Measurements from ENCODE around the gene ATR. TPM values are rescaled to one million over a fixed set of nuclear protein-coding genes. Genes with fewer than 3 reads are reported as not detected.

ATR gene
- total and polyA plus RNA-seq, 2 of the 4 experiments (the other 2 are of a cell fraction): 9.5 to 28.0 TPM

DNA sequence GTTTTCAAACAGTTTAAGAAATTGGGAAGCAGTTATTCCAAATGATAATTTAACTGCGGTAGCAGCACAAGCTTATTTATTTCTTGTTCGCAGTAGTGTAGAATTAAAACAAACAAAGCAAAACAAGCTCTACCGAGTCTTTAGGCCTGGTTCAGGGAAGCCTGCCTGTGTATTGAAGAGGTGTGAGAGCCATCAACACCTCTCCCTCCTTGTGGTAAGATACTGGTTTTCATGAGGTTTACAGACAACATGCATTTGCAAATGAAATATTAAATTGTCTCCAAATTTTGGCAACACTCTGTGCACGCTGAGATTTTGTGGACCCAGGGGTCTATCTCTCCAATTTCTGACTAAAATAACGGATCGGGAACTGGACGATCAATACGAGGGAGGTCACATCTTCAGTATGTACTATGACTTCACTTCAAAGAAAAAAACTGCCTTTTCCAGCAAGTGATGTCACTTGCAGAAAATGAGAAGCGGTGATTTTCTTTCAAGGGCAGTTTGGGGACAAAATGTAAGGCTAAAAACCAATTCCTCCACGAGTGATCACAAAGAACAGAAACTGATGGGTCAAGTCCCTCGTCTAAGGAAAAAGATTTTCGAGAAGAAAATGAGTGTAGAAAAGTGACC lies 721 bp downstream of the ATR start:
- H3K4me1 ChIP-seq (ENCODE audit: control insufficient read depth, insufficient read depth, low read length): no peaks in the 10 kb centered on the region
- peak overlapping the region; percentile 75 for H3K23ac ChIP-seq (ENCODE audit: low read depth, low read length)
- H4K91ac ChIP-seq (ENCODE audit: insufficient read depth, low read depth, low read length): peak overlapping the region; percentile 75; the same call in 1 of the 2 replicates
- peak overlapping the region; percentile 86 for H3K14ac ChIP-seq (replicated peaks; ENCODE audit: low read depth, low read length)
- no peak overlapping the region for H2BK120ac ChIP-seq (ENCODE audit: low read depth, low read length)
- 0 out of 2 replicates have a peak, but pooled peaks cover 3% of the 10 kb centered on the region for H3K9me1 ChIP-seq (ENCODE audit: insufficient read depth, low read length)
- H3K4ac ChIP-seq (ENCODE audit: low read depth, low read length): peak overlapping the region; percentile 70
- peak overlapping the region; percentile 69 for H3K56ac ChIP-seq (ENCODE audit: extremely low read depth, insufficient read depth, low read length)
- ATAC-seq (ENCODE audit: low read depth): no peak
- H3K18ac ChIP-seq (ENCODE audit: low read depth, low read length): no peak overlapping the region
- H2AFZ ChIP-seq (replicated peaks; ENCODE audit: low read length, poor library complexity): peak overlapping the region; percentile 98
- H3K27ac ChIP-seq (ENCODE audit: insufficient read depth, low read length): peak overlapping the region; percentile 56
- H3K4me2 ChIP-seq (ENCODE audit: low read depth, low read length): peak overlapping the region; percentile 94
- peak overlapping the region; percentile 72 for H3K4me3 ChIP-seq (ENCODE audit: insufficient read depth, low read depth, low read length)
- no peaks in the 10 kb centered on the region; the same call in 1 of the 2 replicates for H3K27me3 ChIP-seq (ENCODE audit: control insufficient read depth, insufficient read depth, low read length)
- dilution Hi-C loops (cut with HindIII; ENCODE audit: low sequenced_read_pairs, unreplicated experiment): no loop called here
- no peaks in the 10 kb centered on the region for H4K20me1 ChIP-seq (ENCODE audit: insufficient read depth, low read length)
- H2BK20ac ChIP-seq (ENCODE audit: low read depth, low read length): no peak overlapping the region
- in situ Hi-C loops (cut with MboI; ENCODE audit: low sequenced_read_pairs): no loop called here
- peak overlapping the region; percentile 4 for H2BK5ac ChIP-seq (ENCODE audit: low read depth, low read length, poor library complexity, severe bottlenecking)
- H2AK9ac ChIP-seq (replicated peaks; ENCODE audit: low read depth, low read length, poor library complexity): no peak overlapping the region
- 0% methylated on average over 1 of the region's 12 CpGs; no CpG with 5 or more reads in 1 of the 2 experiments for WGBS, 2 experiments (ENCODE audit: extremely low coverage in 2 of 2, insufficient read length in 1 of 2)
- no peak overlapping the region for H2BK15ac ChIP-seq (ENCODE audit: low read depth, low read length)
- CTCF ChIA-PET: interaction anchor here (0.8 kb wide), 1 partner anchor 409 kb away, joined by 3 read pairs; no protein-coding TSS in a partner anchor
- peaks cover 18 to 27% of the 10 kb centered on the region in 2 experiments for H3K79me1 ChIP-seq (ENCODE audit: low read depth in 1 of 2, low read length in 2 of 2)
- H3K9me3 ChIP-seq (ENCODE audit: control insufficient read depth, insufficient read depth, low read length): no peaks in the 10 kb centered on the region
- peak overlapping the region; percentile 61 to 83; a peak in 3 of 4 replicates for H4K8ac ChIP-seq (ENCODE audit: low read depth in 2 of 2, low read length in 2 of 2)
- peak overlapping the region; percentile 66 for H3K9ac ChIP-seq (ENCODE audit: low read depth, low read length)
- H2AK5ac ChIP-seq (ENCODE audit: low read depth, low read length): no peak overlapping the region; the same call in 1 of the 2 replicates
- H4K5ac ChIP-seq (ENCODE audit: low read depth, low read length): no peak overlapping the region
- DNase-seq: peak; percentile 29
- H3K36me3 ChIP-seq (ENCODE audit: control insufficient read depth, insufficient read depth, low read length): no peaks in the 10 kb centered on the region
- POLR2A ChIA-PET (ENCODE audit: unreplicated experiment): no interaction called here
- intact Hi-C loops (cut with micrococcal nuclease): loop anchor here (2.0 to 5.0 kb wide), 2 partner anchors 129 to 424 kb away; partner anchors contain the start of genes U2SURP and XRN1
- TSS peak; percentile 36 for BruUV-seq (replicated peaks)
- TF ChIP-seq POLR2A (IDR thresholded peaks at IDR 0.05; ENCODE audit: low read depth, low read length): no peak
- no peak for TF ChIP-seq RAD21 (IDR thresholded peaks at IDR 0.05; ENCODE audit: low read length)
- TF ChIP-seq RCOR1 (IDR thresholded peaks at IDR 0.05; ENCODE audit: insufficient replicate concordance, low read length): no peak
- no peak for TF ChIP-seq CHD1 (IDR thresholded peaks at IDR 0.05; ENCODE audit: low read depth, low read length)
- no peak for TF ChIP-seq RFX5 (IDR thresholded peaks at IDR 0.05; ENCODE audit: low read depth, low read length)
- no peak for TF ChIP-seq MAZ (IDR thresholded peaks at IDR 0.05; ENCODE audit: borderline replicate concordance, low read depth, low read length)
- no peak for TF ChIP-seq BHLHE40 (IDR thresholded peaks at IDR 0.05; ENCODE audit: low read depth, low read length)
- TF ChIP-seq MXI1 (IDR thresholded peaks at IDR 0.05; ENCODE audit: borderline replicate concordance, low read depth, low read length): no peak
- no peak for TF ChIP-seq CEBPB (IDR thresholded peaks at IDR 0.05; ENCODE audit: low read depth, low read length)
- TF ChIP-seq, protein P1, sequence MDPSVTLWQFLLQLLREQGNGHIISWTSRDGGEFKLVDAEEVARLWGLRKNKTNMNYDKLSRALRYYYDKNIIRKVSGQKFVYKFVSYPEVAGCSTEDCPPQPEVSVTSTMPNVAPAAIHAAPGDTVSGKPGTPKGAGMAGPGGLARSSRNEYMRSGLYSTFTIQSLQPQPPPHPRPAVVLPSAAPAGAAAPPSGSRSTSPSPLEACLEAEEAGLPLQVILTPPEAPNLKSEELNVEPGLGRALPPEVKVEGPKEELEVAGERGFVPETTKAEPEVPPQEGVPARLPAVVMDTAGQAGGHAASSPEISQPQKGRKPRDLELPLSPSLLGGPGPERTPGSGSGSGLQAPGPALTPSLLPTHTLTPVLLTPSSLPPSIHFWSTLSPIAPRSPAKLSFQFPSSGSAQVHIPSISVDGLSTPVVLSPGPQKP (IDR thresholded peaks at IDR 0.05; ENCODE audit: borderline replicate concordance, low read depth, low read length): no peak
- TF ChIP-seq NFE2L2 (IDR thresholded peaks at IDR 0.05; ENCODE audit: low read depth, low read length): no peak
- no peak for TF ChIP-seq SMC3 (IDR thresholded peaks at IDR 0.05; ENCODE audit: low read depth, low read length)
- no peak for TF ChIP-seq MAFK (IDR thresholded peaks at IDR 0.05; ENCODE audit: low read depth, low read length)
- TF ChIP-seq, protein P2, sequence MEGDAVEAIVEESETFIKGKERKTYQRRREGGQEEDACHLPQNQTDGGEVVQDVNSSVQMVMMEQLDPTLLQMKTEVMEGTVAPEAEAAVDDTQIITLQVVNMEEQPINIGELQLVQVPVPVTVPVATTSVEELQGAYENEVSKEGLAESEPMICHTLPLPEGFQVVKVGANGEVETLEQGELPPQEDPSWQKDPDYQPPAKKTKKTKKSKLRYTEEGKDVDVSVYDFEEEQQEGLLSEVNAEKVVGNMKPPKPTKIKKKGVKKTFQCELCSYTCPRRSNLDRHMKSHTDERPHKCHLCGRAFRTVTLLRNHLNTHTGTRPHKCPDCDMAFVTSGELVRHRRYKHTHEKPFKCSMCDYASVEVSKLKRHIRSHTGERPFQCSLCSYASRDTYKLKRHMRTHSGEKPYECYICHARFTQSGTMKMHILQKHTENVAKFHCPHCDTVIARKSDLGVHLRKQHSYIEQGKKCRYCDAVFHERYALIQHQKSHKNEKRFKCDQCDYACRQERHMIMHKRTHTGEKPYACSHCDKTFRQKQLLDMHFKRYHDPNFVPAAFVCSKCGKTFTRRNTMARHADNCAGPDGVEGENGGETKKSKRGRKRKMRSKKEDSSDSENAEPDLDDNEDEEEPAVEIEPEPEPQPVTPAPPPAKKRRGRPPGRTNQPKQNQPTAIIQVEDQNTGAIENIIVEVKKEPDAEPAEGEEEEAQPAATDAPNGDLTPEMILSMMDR (conservative IDR thresholded peaks at IDR 0.05; ENCODE audit: low read depth, low read length): no peak
- TF ChIP-seq, protein P3, sequence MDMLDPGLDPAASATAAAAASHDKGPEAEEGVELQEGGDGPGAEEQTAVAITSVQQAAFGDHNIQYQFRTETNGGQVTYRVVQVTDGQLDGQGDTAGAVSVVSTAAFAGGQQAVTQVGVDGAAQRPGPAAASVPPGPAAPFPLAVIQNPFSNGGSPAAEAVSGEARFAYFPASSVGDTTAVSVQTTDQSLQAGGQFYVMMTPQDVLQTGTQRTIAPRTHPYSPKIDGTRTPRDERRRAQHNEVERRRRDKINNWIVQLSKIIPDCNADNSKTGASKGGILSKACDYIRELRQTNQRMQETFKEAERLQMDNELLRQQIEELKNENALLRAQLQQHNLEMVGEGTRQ (IDR thresholded peaks at IDR 0.05; ENCODE audit: low read depth, low read length): no peak
